HepG2 (cell line): ENCODE results near the gene TICAM2. TPM values are rescaled to one million over a fixed set of nuclear protein-coding genes. Genes with fewer than 3 reads are reported as not detected.

Source experiments
- ATAC-seq: fragments of 200-7000 bp; cut with Tn5 transposase; 3 replicates; pipeline ENCODE4 v1.9.1; 2020; ENCODE audit warnings: mild to moderate bottlenecking, moderate library complexity
- BruUV-seq: library from RNA; stranded (reverse); fragments of 400-500 nt; replicated peaks from 2 replicates; lab custom pipeline; 2021; lab: Mats Ljungman, UMichigan
- CTCF ChIA-PET: fragments of 300-600 bp; formaldehyde crosslinking; extraction: SDS; loops from one replicate; lab custom pipeline; 2021; ENCODE audit warnings: low total read pairs, inconsistent platforms, low intra/inter-chr PET ratio; lab: Yijun Ruan, JAX
- POLR2A ChIA-PET: fragments of 350-600 bp; sonication (Branson Sonifier 250); formaldehyde crosslinking; loops from one replicate; lab custom pipeline; 2020; ENCODE audit warnings: antibody characterized with exemption, inconsistent platforms; lab: Yijun Ruan, JAX
- DNase-seq: peaks from one replicate; pipeline ENCODE4 v3.0.0-alpha.2; 2015; ENCODE audit warnings: low spot score
- FAIRE-seq: peaks from 3 replicates; lab custom pipeline; 2011; peaks lifted over from hg19 to GRCh38; lab: Jason Lieb, UNC
- H2AFZ ChIP-seq: one replicate; pipeline ENCODE4 v1.6.1; 2011; ENCODE audit warnings: low read length, inconsistent platforms
- H3K27ac ChIP-seq: fragments of 300-600 bp; 3 replicates; pipeline ENCODE4 v1.8.0; 2011; ENCODE audit warnings: mixed run types, mild to moderate bottlenecking, mixed read lengths, low read length, inconsistent platforms; ENCODE audit not compliant: insufficient read depth; ENCODE audit errors: extremely low read length
- H3K27me3 ChIP-seq, 2 experiments: fragments of 200-600 bp in 1 of 2; 2 replicates in 1 of 2; 3 replicates in 1 of 2; pipeline versions ENCODE4 v1.6.0 to v1.8.0; 2011; ENCODE audit warnings: low read length in 2 of 2, mild to moderate bottlenecking in 2 of 2, moderate library complexity in 2 of 2, inconsistent platforms in 1 of 2; ENCODE audit not compliant: insufficient read depth in 2 of 2, control insufficient read depth in 1 of 2
- H3K36me3 ChIP-seq, 2 experiments: fragments of 200-600 bp in 1 of 2; replicated peaks in 1 of 2; 2 replicates in 1 of 2; 3 replicates in 1 of 2; pipeline versions ENCODE4 v1.5.1 to v1.8.0; 2011; ENCODE audit warnings: low read length in 2 of 2, inconsistent platforms in 1 of 2; ENCODE audit not compliant: insufficient read depth in 2 of 2, control insufficient read depth in 1 of 2
- H3K4me1 ChIP-seq: 2 replicates; pipeline ENCODE4 v1.5.1; 2012; ENCODE audit warnings: low read length, inconsistent platforms; ENCODE audit not compliant: insufficient read depth
- H3K4me2 ChIP-seq: 2 replicates; pipeline ENCODE4 v1.6.0; 2011; ENCODE audit warnings: low read depth, low read length, inconsistent platforms
- H3K4me3 ChIP-seq, 3 experiments: fragments of 200-600 bp in 1 of 3; sonication (generic), shearing (Covaris generic) in 1 of 3; replicated peaks in 1 of 3; 2 replicates each; pipeline ENCODE4 v1.5.1; 2011 to 2016; ENCODE audit warnings: low read length in 3 of 3, inconsistent platforms in 2 of 3, low read depth in 2 of 3, mild to moderate bottlenecking in 2 of 3, control low read depth in 1 of 3, mixed read lengths in 1 of 3; ENCODE audit not compliant: insufficient read depth in 1 of 3
- H3K79me2 ChIP-seq: one replicate; pipeline ENCODE4 v1.6.1; 2011; ENCODE audit warnings: low read length, inconsistent platforms; ENCODE audit not compliant: insufficient read depth
- H3K9ac ChIP-seq: 2 replicates; pipeline ENCODE4 v1.6.0; 2011; ENCODE audit warnings: mild to moderate bottlenecking, low read depth, low read length, inconsistent platforms; ENCODE audit not compliant: insufficient read depth
- H3K9me3 ChIP-seq: 2 replicates; pipeline ENCODE4 v1.5.1; 2012; ENCODE audit warnings: mild to moderate bottlenecking, low read length
- H4K20me1 ChIP-seq: 2 replicates; pipeline ENCODE4 v1.6.0; 2011; ENCODE audit warnings: inconsistent platforms, mild to moderate bottlenecking, low read length, moderate library complexity; ENCODE audit not compliant: insufficient read depth
- E2F1 ChIP-seq: sonication (generic); formaldehyde crosslinking; IDR thresholded peaks from 2 replicates; pipeline ENCODE4 v1.5.0; 2020; ENCODE audit warnings: missing genetic modification reagents
- FIP1L1 ChIP-seq: fragments of 200-400 bp; formaldehyde crosslinking; IDR thresholded peaks from 2 replicates; pipeline ENCODE4 v1.6.1; 2018; ENCODE audit warnings: low read depth, mild to moderate bottlenecking, low read length, moderate library complexity, borderline replicate concordance; ENCODE audit not compliant: insufficient read depth
- IKZF4 ChIP-seq: sonication (generic); formaldehyde crosslinking; IDR thresholded peaks from 2 replicates; pipeline ENCODE4 v1.5.1; 2020; ENCODE audit warnings: borderline replicate concordance, mild to moderate bottlenecking, low read depth, missing genetic modification reagents; ENCODE audit errors: not compliant biosample characterization
- NFIB ChIP-seq: sonication (generic); formaldehyde crosslinking; IDR thresholded peaks from 2 replicates; pipeline ENCODE4 v1.9.0; 2021; ENCODE audit warnings: missing genetic modification reagents, mild to moderate bottlenecking, borderline replicate concordance
- PRPF4 ChIP-seq: fragments of 200-400 bp; formaldehyde crosslinking; IDR thresholded peaks from 2 replicates; pipeline ENCODE4 v1.6.1; 2016; ENCODE audit warnings: low read length, low read depth; ENCODE audit not compliant: poor library complexity, severe bottlenecking
- SMARCC2 ChIP-seq: fragments of 450-650 bp; IDR thresholded peaks from 2 replicates; pipeline ENCODE4 v1.6.1; 2017; ENCODE audit warnings: antibody characterized with exemption, mild to moderate bottlenecking
- ZMYM4 ChIP-seq: sonication (generic); formaldehyde crosslinking; IDR thresholded peaks from 2 replicates; pipeline ENCODE4 v1.8.1; 2023; ENCODE audit warnings: mild to moderate bottlenecking, missing genetic modification reagents
- ZNF335 ChIP-seq: sonication (generic); formaldehyde crosslinking; IDR thresholded peaks from 2 replicates; pipeline ENCODE4 v1.4.0; 2020; ENCODE audit warnings: missing genetic modification reagents
- WGBS: methylation state at CpG from one replicate; pipeline ENCODE4 v1.1.6; 2017; ENCODE audit warnings: low lambda C conversion rate; 5-methylcytosine and 5-hydroxymethylcytosine counted together
- in situ Hi-C: cut with HindIII; loops from 2 replicates; pipeline ENCODE4 v1.10.0; 2017; ENCODE audit warnings: low pct_unique_long_range_greater_than_20kb; ENCODE audit not compliant: extremely low pct_ligation_motif_present
- intact Hi-C: fragments of 100-400 bp; cut with micrococcal nuclease; formaldehyde crosslinking; loops from one replicate; pipeline ENCODE4 v1.10.0; 2022; ENCODE audit not compliant: unreplicated experiment
- polyA plus RNA-seq, 8 experiments: library from polyadenylated mRNA; depleted of rRNA in 3 of 8; stranded (reverse) in 7 of 8; unstranded in 1 of 8; fragments of >200 nt; fragmentation: Illumina TruSeq in 4 of 8; extraction: Trizol in 4 of 8; gene quantifications; 2 replicates each; pipeline versions ENCODE4 v1.2.1 to v1.2.3, GENCODE V29; 2011 to 2016; ENCODE audit warnings: low read depth in 4 of 8, missing spikeins in 1 of 8, mixed read lengths in 1 of 8; ENCODE audit not compliant: insufficient read depth in 1 of 8
- total RNA-seq, 5 experiments: library from RNA; depleted of rRNA; stranded (reverse); fragments of >200 nt; fragmentation: Illumina TruSeq; extraction: Trizol; gene quantifications; 2 replicates each; pipeline ENCODE4 v1.2.3, GENCODE V29; 2016; ENCODE audit warnings: low read depth in 1 of 5

Gene TICAM2
- total and polyA plus RNA-seq, 2 of the 13 experiments (the other 11 are each of a cell fraction or from before 2014, with no cell fraction given): 0.04 TPM; not detected in 1

DNA sequence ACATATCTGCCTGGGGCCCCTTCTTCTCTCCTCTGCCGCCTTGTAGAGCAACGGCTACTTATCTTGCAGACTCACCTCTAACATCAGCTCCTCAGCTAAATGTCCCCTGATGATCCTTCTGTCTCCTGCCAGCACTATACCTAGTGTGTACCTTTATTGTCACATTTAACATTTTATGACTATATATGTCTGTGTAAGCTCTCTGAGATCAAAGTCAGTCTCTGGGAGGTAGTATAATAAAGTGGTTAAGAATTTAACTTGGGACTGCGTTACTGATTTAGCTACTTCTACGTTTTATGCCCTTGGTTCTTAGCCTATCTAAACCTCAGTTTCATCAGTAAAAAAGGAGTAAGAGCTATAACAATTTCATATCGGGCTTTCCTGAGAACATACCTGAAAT, 21.4 kb upstream of the TICAM2 start:
- DNase-seq (no peak), FAIRE-seq (no peak), ATAC-seq (no peak)
- Histone ChIP-seq H2AFZ (no peak overlapping the region), H3K27ac (no peak overlapping the region), H3K9ac (peak overlapping the region; percentile 97), H3K36me3 (peaks cover 2 to 29% of the 10 kb centered on the region in 2 experiments), H3K27me3 (no peaks in the 10 kb centered on the region; a peak in 1 of 5 replicates), H4K20me1 (peaks cover 28% of the 10 kb centered on the region), H3K4me2 (peak overlapping the region; percentile 82), H3K4me3 (peak overlapping the region; percentile 19 to 88 (median 73); a peak in 5 of 6 replicates), H3K4me1 (peaks cover 36% of the 10 kb centered on the region), H3K79me2 (peaks cover 61% of the 10 kb centered on the region), H3K9me3 (no peaks in the 10 kb centered on the region)
- in situ Hi-C loops (no loop called here), intact Hi-C loops (no loop called here)
- WGBS: 65% methylated on average over 5 of the region's 5 CpGs
- POLR2A ChIA-PET: no interaction called here
- TF ChIP-seq ZMYM4: no peak
- TF ChIP-seq E2F1 (CRISPR knock-in tag): no peak
- CTCF ChIA-PET: no interaction called here
- BruUV-seq: no TSS peak

GRCh38 chr5:115621365-115621900, 19.2 kb upstream of the TICAM2 start:
- intact Hi-C loops (no loop called here), in situ Hi-C loops (no loop called here)
- POLR2A ChIA-PET: no interaction called here
- H3K4me1 ChIP-seq: peaks cover 36% of the 10 kb centered on the region
- H3K4me2 ChIP-seq: no peak overlapping the region
- peaks cover 7 to 44% of the 10 kb centered on the region in 2 experiments for H3K36me3 ChIP-seq
- no peak for TF ChIP-seq NFIB (CRISPR knock-in tag)
- no peak for TF ChIP-seq IKZF4 (CRISPR knock-in tag)
- no peak for TF ChIP-seq ZNF335 (CRISPR knock-in tag)
- TF ChIP-seq SMARCC2: no peak
- TF ChIP-seq PRPF4: no peak
- no peak for TF ChIP-seq FIP1L1
- H3K27ac ChIP-seq: no peak overlapping the region
- no peaks in the 10 kb centered on the region for H3K9me3 ChIP-seq
- H3K27me3 ChIP-seq: no peaks in the 10 kb centered on the region; a peak in 1 of 5 replicates
- CTCF ChIA-PET: no interaction called here
- 95% methylated on average over 4 of the region's 4 CpGs for WGBS
- H3K4me3 ChIP-seq: no peak overlapping the region
- DNase-seq (no peak), FAIRE-seq (no peak), ATAC-seq (no peak)
- no TSS peak for BruUV-seq
- peaks cover 60% of the 10 kb centered on the region for H3K79me2 ChIP-seq
- H4K20me1 ChIP-seq: peaks cover 28% of the 10 kb centered on the region
- no peak overlapping the region for H3K9ac ChIP-seq
- H2AFZ ChIP-seq: no peak overlapping the region
